ENCODE measurements around the gene CAMK2B.

CAMK2B gene

GRCh38 chr7:44196450-44196872 is 128.9 kb downstream of the CAMK2B start:
- Histone ChIP-seq H3K36me3 (ENCODE audit: insufficient read depth) (no peaks in the 10 kb centered on the region), H3K27ac (no peak overlapping the region), H3K4me2 (no peak overlapping the region), H3K27me3 (ENCODE audit: insufficient read depth, low read depth) (no peaks in the 10 kb centered on the region), H3K9ac (no peak overlapping the region), H3K4me1 (ENCODE audit: low read depth, poor library complexity, severe bottlenecking) (no peaks in the 10 kb centered on the region), H4K20me1 (ENCODE audit: insufficient read depth) (no peaks in the 10 kb centered on the region), H3K79me2 (ENCODE audit: insufficient read depth, low read depth) (peaks cover 5% of the 10 kb centered on the region), H2AFZ (ENCODE audit: low read depth) (0 out of 2 replicates have a peak overlapping the region, but pooled peaks have one; percentile 3), H3K4me3 (IDR thresholded peaks at IDR 0.05; ENCODE audit: insufficient read depth, low read depth, low read length) (no peak overlapping the region)
- peak; percentile 66 for TF ChIP-seq CTCF (conservative IDR thresholded peaks at IDR 0.05; ENCODE audit: low read depth, low read length)

GRCh38 chr7:44195889-44196288 is 129.5 kb downstream of the CAMK2B start:
- no peaks in the 10 kb centered on the region for H3K27me3 ChIP-seq (ENCODE audit: insufficient read depth, low read depth)
- H3K9ac ChIP-seq = no peak overlapping the region
- H3K4me2 ChIP-seq = no peak overlapping the region
- TF ChIP-seq CTCF (conservative IDR thresholded peaks at IDR 0.05; ENCODE audit: low read depth, low read length) = no peak
- 0 out of 2 replicates have a peak overlapping the region, but pooled peaks have one; percentile 3 for H2AFZ ChIP-seq (ENCODE audit: low read depth)
- no peaks in the 10 kb centered on the region for H3K36me3 ChIP-seq (ENCODE audit: insufficient read depth)
- H3K4me1 ChIP-seq (ENCODE audit: low read depth, poor library complexity, severe bottlenecking) = no peaks in the 10 kb centered on the region
- H4K20me1 ChIP-seq (ENCODE audit: insufficient read depth) = no peaks in the 10 kb centered on the region
- H3K79me2 ChIP-seq (ENCODE audit: insufficient read depth, low read depth) = no peaks in the 10 kb centered on the region
- H3K27ac ChIP-seq = no peak overlapping the region
- H3K4me3 ChIP-seq (IDR thresholded peaks at IDR 0.05; ENCODE audit: insufficient read depth, low read depth, low read length) = no peak overlapping the region

GRCh38 chr7:44194562-44195145 is 130.7 kb downstream of the CAMK2B start:
- H3K27ac ChIP-seq = no peak overlapping the region
- no peaks in the 10 kb centered on the region for H3K27me3 ChIP-seq (ENCODE audit: insufficient read depth, low read depth)
- no peak overlapping the region for H2AFZ ChIP-seq (ENCODE audit: low read depth)
- no peaks in the 10 kb centered on the region for H3K79me2 ChIP-seq (ENCODE audit: insufficient read depth, low read depth)
- no peak overlapping the region for H3K9ac ChIP-seq
- H4K20me1 ChIP-seq (ENCODE audit: insufficient read depth) = no peaks in the 10 kb centered on the region
- no peak overlapping the region for H3K4me3 ChIP-seq (IDR thresholded peaks at IDR 0.05; ENCODE audit: insufficient read depth, low read depth, low read length)
- TF ChIP-seq CTCF (conservative IDR thresholded peaks at IDR 0.05; ENCODE audit: low read depth, low read length) = no peak
- no peaks in the 10 kb centered on the region for H3K4me1 ChIP-seq (ENCODE audit: low read depth, poor library complexity, severe bottlenecking)
- no peak overlapping the region for H3K4me2 ChIP-seq
- H3K36me3 ChIP-seq (ENCODE audit: insufficient read depth) = no peaks in the 10 kb centered on the region

GRCh38 chr7:44194069-44194468 is 131.3 kb downstream of the CAMK2B start:
- Histone ChIP-seq H3K9ac (no peak overlapping the region), H3K4me3 (IDR thresholded peaks at IDR 0.05; ENCODE audit: insufficient read depth, low read depth, low read length) (no peak overlapping the region), H3K27ac (no peak overlapping the region), H3K27me3 (ENCODE audit: insufficient read depth, low read depth) (no peaks in the 10 kb centered on the region), H4K20me1 (ENCODE audit: insufficient read depth) (no peaks in the 10 kb centered on the region), H3K4me2 (no peak overlapping the region), H3K36me3 (ENCODE audit: insufficient read depth) (no peaks in the 10 kb centered on the region), H3K79me2 (ENCODE audit: insufficient read depth, low read depth) (no peaks in the 10 kb centered on the region), H2AFZ (ENCODE audit: low read depth) (no peak overlapping the region), H3K4me1 (ENCODE audit: low read depth, poor library complexity, severe bottlenecking) (no peaks in the 10 kb centered on the region)
- TF ChIP-seq CTCF (conservative IDR thresholded peaks at IDR 0.05; ENCODE audit: low read depth, low read length) = no peak
